Progenitor cell of endocrine pancreas (in vitro differentiated cells): Measurements from ENCODE around the gene FBXO42. TPM values are rescaled to one million over a fixed set of nuclear protein-coding genes. Genes with fewer than 3 reads are reported as not detected.

Experiments used
- DNase-seq: peaks from one replicate; pipeline ENCODE4 v3.0.0; 2021; ENCODE audit warnings: low spot score; ENCODE audit not compliant: unreplicated experiment
- H3K27ac Mint-ChIP-seq: 2 replicates; pipeline ENCODE4 v1.8.0; 2021; ENCODE audit warnings: mild to moderate bottlenecking, moderate library complexity, mixed read lengths
- H3K27me3 Mint-ChIP-seq: 2 replicates; pipeline ENCODE4 v1.8.0; 2021; ENCODE audit warnings: mixed read lengths
- H3K36me3 Mint-ChIP-seq: 2 replicates; pipeline ENCODE4 v1.8.0; 2022; ENCODE audit warnings: mixed read lengths; ENCODE audit not compliant: insufficient read depth
- H3K4me1 Mint-ChIP-seq: 2 replicates; pipeline ENCODE4 v1.8.0; 2021; ENCODE audit warnings: low read depth, mixed read lengths
- H3K4me3 Mint-ChIP-seq: 2 replicates; pipeline ENCODE4 v1.8.0; 2021; ENCODE audit warnings: low read depth, mild to moderate bottlenecking, moderate library complexity, mixed read lengths
- H3K9me3 Mint-ChIP-seq: 2 replicates; pipeline ENCODE4 v1.8.0; 2021; ENCODE audit warnings: low read depth, mixed read lengths
- CTCF ChIP-seq: fragments of 200-600 bp; sonication (generic); IDR thresholded peaks from one replicate; pipeline ENCODE4 v1.5.0; 2021; ENCODE audit warnings: antibody characterized with exemption, mild to moderate bottlenecking; ENCODE audit not compliant: unreplicated experiment
- total RNA-seq: library from RNA; stranded (reverse); gene quantifications from 2 replicates; pipeline ENCODE4 v1.2.1, GENCODE V29; 2021

FBXO42 gene
- total RNA-seq, 1 donor from 2014 or later, result 30.5 TPM

GRCh38 chr1:16267690-16268180 is 84.5 kb downstream of the FBXO42 start:
- H3K27me3 Mint-ChIP-seq, result no peaks in the 10 kb centered on the region
- no peak for TF ChIP-seq CTCF
- H3K27ac Mint-ChIP-seq, result peak overlapping the region; percentile 87
- no peaks in the 10 kb centered on the region for H3K9me3 Mint-ChIP-seq
- H3K4me1 Mint-ChIP-seq, result peaks cover 29% of the 10 kb centered on the region
- DNase-seq, result no peak
- peaks cover 3% of the 10 kb centered on the region for H3K36me3 Mint-ChIP-seq
- peak overlapping the region; percentile 14 for H3K4me3 Mint-ChIP-seq

GRCh38 chr1:16266411-16267118 is 85.7 kb downstream of the FBXO42 start:
- TF ChIP-seq CTCF, result no peak
- Mint-ChIP-seq H3K4me3 (no peak overlapping the region), H3K36me3 (peaks cover 3% of the 10 kb centered on the region), H3K4me1 (peaks cover 29% of the 10 kb centered on the region), H3K27me3 (no peaks in the 10 kb centered on the region), H3K9me3 (no peaks in the 10 kb centered on the region), H3K27ac (peak overlapping the region; percentile 62)
- DNase-seq, result no peak

GRCh38 chr1:16262067-16262466 is 90.2 kb downstream of the FBXO42 start:
- no peak for TF ChIP-seq CTCF
- H3K4me3 Mint-ChIP-seq, result no peak overlapping the region
- no peaks in the 10 kb centered on the region for H3K27me3 Mint-ChIP-seq
- H3K4me1 Mint-ChIP-seq, result peaks cover 9% of the 10 kb centered on the region
- no peak overlapping the region for H3K27ac Mint-ChIP-seq
- DNase-seq, result no peak
- no peaks in the 10 kb centered on the region for H3K9me3 Mint-ChIP-seq
- no peaks in the 10 kb centered on the region for H3K36me3 Mint-ChIP-seq

GRCh38 chr1:16260814-16261213 is 91.5 kb downstream of the FBXO42 start:
- Mint-ChIP-seq H3K36me3 (peaks cover 2% of the 10 kb centered on the region), H3K9me3 (no peaks in the 10 kb centered on the region), H3K27ac (no peak overlapping the region), H3K4me1 (peaks cover 1% of the 10 kb centered on the region), H3K4me3 (no peak overlapping the region), H3K27me3 (no peaks in the 10 kb centered on the region)
- TF ChIP-seq CTCF, result no peak
- no peak for DNase-seq

- TF ChIP-seq CTCF, result no peak
- Mint-ChIP-seq H3K4me3 (no peak overlapping the region), H3K4me1 (peaks cover 3% of the 10 kb centered on the region), H3K27ac (no peak overlapping the region), H3K36me3 (peaks cover 10% of the 10 kb centered on the region), H3K27me3 (no peaks in the 10 kb centered on the region), H3K9me3 (no peaks in the 10 kb centered on the region)
- no peak for DNase-seq
These were observed 93.6 kb downstream of the FBXO42 start for GRCh38 chr1:16258591-16259135.
